RWPE2 (cell line): Measurements from ENCODE around the gene WDR33.

ENCODE experiments used
- ATAC-seq: fragments of 200-7000 bp; cut with Tn5 transposase; 3 replicates; pipeline ENCODE4 v1.9.1; 2021; ENCODE audit warnings: low read depth
- DNase-seq: peaks from one replicate; pipeline ENCODE4 v3.0.0-alpha.2; 2020; ENCODE audit warnings: low spot score
- H3K27ac ChIP-seq: fragments of 450-650 bp; 2 replicates; pipeline ENCODE4 v1.5.1; 2017; ENCODE audit warnings: mild to moderate bottlenecking; ENCODE audit not compliant: poor library complexity, severe bottlenecking
- H3K27me3 ChIP-seq: fragments of 250-450 bp; sonication (Bioruptor Pico); 2 replicates; pipeline ENCODE4 v1.5.1; 2021; ENCODE audit warnings: mild to moderate bottlenecking, moderate library complexity; ENCODE audit not compliant: insufficient read depth, poor library complexity, severe bottlenecking
- H3K36me3 ChIP-seq: fragments of 250-450 bp; sonication (Bioruptor Pico); 2 replicates; pipeline ENCODE4 v1.5.1; 2020; ENCODE audit warnings: low read depth, mild to moderate bottlenecking, moderate library complexity
- H3K4me1 ChIP-seq: fragments of 250-450 bp; sonication (Bioruptor Pico); 2 replicates; pipeline ENCODE4 v1.5.1; 2021; ENCODE audit warnings: mild to moderate bottlenecking, moderate library complexity; ENCODE audit not compliant: insufficient read depth, poor library complexity, severe bottlenecking
- H3K4me3 ChIP-seq: fragments of 250-450 bp; sonication (Bioruptor Pico); 2 replicates; pipeline ENCODE4 v1.5.1; 2021; ENCODE audit warnings: mild to moderate bottlenecking, moderate library complexity; ENCODE audit not compliant: severe bottlenecking
- H3K9me3 ChIP-seq: fragments of 250-450 bp; sonication (Bioruptor Pico); 2 replicates; pipeline ENCODE4 v1.5.1; 2021; ENCODE audit warnings: mild to moderate bottlenecking, moderate library complexity; ENCODE audit not compliant: severe bottlenecking
- TF ChIP-seq, protein P1 (sequence below): fragments of 450-650 bp; IDR thresholded peaks from one replicate; pipeline ENCODE4 v1.5.1; 2017; ENCODE audit warnings: mild to moderate bottlenecking, moderate library complexity; ENCODE audit not compliant: poor library complexity, severe bottlenecking

Gene WDR33

DNA sequence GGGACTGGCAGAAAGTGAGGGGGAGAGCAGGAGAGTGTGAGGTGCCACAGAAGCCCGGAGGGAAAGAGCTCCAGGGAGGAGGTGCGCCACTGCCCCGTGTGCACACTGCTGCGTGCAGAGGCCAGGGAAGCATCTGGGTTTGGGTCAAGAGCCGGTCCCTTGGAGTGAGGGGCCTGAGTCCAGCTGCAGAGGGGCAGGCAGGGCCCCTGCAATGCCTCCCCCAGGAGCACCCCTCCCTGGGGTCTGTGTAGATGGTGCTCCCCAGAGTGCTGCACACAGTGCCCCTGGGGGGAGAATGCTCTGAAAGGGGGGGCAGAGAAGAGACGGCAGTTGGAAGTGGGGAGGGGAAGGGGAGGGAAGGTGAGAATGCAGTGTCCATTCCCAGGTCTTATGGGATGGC lies 132.0 kb downstream of the WDR33 start:
- no peak for ATAC-seq
- H3K27ac ChIP-seq: no peak overlapping the region
- H3K4me3 ChIP-seq: no peak overlapping the region

DNA sequence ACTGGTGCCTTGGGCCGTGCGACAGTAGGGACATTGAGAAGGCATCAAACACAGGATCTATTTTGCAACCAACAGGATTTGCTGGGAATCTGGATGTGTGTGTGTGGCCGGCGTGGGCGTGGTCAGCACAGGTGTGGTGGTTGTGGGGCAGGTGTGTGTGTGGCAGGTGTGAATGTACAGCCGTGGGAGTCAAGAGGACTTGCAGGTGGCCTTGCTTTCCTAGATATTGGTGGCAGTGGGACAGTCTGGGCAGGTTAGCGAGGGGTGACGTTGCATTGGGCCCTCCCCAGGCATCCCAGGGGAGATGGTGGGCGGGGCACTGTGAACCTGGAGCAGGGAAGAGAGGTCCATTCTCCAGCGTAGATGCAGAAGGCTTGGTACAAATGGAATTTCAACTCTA lies 132.4 kb downstream of the WDR33 start:
- H3K36me3 ChIP-seq: no peaks in the 10 kb centered on the region
- no peak overlapping the region for H3K27ac ChIP-seq
- no peaks in the 10 kb centered on the region for H3K9me3 ChIP-seq
- H3K27me3 ChIP-seq: peaks cover 20% of the 10 kb centered on the region
- no peak for DNase-seq
- no peak overlapping the region for H3K4me3 ChIP-seq
- no peak for ATAC-seq
- no peaks in the 10 kb centered on the region for H3K4me1 ChIP-seq
- TF ChIP-seq, protein P1, sequence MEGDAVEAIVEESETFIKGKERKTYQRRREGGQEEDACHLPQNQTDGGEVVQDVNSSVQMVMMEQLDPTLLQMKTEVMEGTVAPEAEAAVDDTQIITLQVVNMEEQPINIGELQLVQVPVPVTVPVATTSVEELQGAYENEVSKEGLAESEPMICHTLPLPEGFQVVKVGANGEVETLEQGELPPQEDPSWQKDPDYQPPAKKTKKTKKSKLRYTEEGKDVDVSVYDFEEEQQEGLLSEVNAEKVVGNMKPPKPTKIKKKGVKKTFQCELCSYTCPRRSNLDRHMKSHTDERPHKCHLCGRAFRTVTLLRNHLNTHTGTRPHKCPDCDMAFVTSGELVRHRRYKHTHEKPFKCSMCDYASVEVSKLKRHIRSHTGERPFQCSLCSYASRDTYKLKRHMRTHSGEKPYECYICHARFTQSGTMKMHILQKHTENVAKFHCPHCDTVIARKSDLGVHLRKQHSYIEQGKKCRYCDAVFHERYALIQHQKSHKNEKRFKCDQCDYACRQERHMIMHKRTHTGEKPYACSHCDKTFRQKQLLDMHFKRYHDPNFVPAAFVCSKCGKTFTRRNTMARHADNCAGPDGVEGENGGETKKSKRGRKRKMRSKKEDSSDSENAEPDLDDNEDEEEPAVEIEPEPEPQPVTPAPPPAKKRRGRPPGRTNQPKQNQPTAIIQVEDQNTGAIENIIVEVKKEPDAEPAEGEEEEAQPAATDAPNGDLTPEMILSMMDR: no peak

More for the DNA sequence above, 132.0 kb downstream of the WDR33 start:
- Histone ChIP-seq H3K27me3 (peaks cover 20% of the 10 kb centered on the region), H3K9me3 (no peaks in the 10 kb centered on the region), H3K36me3 (no peaks in the 10 kb centered on the region), H3K4me1 (no peaks in the 10 kb centered on the region)
- TF ChIP-seq, protein P1: no peak
- no peak for DNase-seq

DNA sequence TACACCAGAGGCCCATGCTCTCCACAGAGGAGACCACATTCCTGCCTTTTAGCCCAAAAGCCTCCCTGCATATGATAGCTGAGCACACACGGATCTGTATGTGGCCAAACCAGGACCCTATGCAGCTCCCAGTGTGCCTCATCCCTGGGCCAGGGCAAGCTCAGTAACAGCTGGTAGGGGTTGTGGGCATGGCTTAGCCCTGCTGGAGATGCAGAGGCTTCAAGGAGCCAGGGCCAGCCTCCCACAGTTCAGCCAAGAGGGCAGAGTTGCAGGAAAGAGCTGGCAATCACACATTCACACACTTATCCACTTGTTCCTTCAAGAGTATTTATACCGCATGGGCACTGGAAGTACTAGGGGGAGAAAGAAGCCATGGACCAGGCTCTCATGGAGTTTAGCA lies 134.1 kb downstream of the WDR33 start:
- H3K36me3 ChIP-seq: no peaks in the 10 kb centered on the region
- TF ChIP-seq, protein P1: no peak
- H3K4me3 ChIP-seq: no peak overlapping the region
- DNase-seq: no peak
- H3K9me3 ChIP-seq: no peaks in the 10 kb centered on the region
- no peaks in the 10 kb centered on the region for H3K4me1 ChIP-seq
- ATAC-seq: no peak
- H3K27ac ChIP-seq: no peak overlapping the region
- H3K27me3 ChIP-seq: peaks cover 20% of the 10 kb centered on the region

DNA sequence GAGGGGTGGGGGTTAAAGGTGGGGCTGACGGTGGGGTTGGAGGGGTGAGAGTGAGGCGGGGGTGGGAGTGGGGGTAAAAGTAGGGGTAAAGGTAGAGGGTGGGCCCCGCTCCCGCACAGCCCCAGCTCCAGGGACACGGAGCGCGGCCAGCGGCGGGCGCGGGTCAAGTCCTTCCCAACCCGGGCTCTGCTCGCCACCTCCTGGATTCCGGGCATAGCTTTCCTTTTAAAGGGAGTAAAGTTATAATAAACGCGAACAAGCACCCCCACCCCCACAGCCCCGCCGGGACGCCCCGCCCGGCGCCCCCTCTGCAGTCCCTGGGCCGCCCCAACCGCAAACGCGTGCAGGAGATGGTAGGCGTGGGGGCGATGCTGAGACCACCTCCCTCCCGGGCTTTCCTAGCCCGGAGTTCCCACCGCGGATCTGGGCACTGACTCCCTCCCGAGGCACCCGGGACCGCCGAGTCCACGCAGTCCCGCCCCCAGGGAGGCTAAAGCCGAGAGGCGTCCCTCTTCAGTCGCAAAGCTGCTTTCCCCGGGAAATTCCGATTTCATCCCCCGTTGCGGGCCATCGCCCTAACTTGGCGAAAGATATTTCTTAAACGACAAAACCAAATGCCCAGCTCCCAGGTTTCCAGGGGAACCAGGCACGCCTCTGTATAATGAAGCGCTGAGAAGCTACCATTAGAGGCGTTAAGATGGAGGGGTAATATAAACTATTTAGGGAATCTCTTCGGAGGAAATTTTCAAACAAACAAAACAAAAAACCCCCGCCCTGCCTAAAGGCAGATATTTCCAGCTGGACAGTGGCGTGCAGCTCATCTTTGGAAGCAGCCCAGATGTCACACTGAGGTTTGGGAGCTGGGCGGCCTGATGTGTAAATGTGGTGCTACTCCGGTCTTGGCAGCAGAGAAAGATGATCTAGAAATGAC lies 135.4 kb downstream of the WDR33 start, which contains the start of gene LIMS2:
Gene LIMS2, minus strand, starts transcription at position 200 of the 931 bp plus-strand sequence. CDS start 506 bp downstream, outside the sequence.
- peaks cover 20% of the 10 kb centered on the region for H3K27me3 ChIP-seq

More for the DNA sequence above, 135.4 kb downstream of the WDR33 start, which contains the start of gene LIMS2:
- Histone ChIP-seq H3K36me3 (no peaks in the 10 kb centered on the region), H3K4me3 (peak within 1 kb of the TSS; percentile 40), H3K4me1 (no peaks in the 10 kb centered on the region), H3K27ac (no peak within 1 kb of the TSS), H3K9me3 (no peaks in the 10 kb centered on the region)
- DNase-seq (no peak), ATAC-seq (peak; percentile 70)
- TF ChIP-seq, protein P1: peak; percentile 29
